A673 (cell line): ENCODE data around the gene CHST15. TPM values are rescaled to one million over a fixed set of nuclear protein-coding genes. Genes with fewer than 3 reads are reported as not detected.

Source experiments
- BruUV-seq: library from RNA; stranded (reverse); fragments of 400-500 nt; replicated peaks from 2 replicates; lab custom pipeline; 2021; lab: Mats Ljungman, UMichigan
- CTCF ChIA-PET: fragments of 300-600 bp; sonication (Branson Sonifier 250); formaldehyde crosslinking; loops from one replicate; lab custom pipeline; 2022; ENCODE audit warnings: antibody characterized with exemption; lab: Charles Lee
- POLR2A ChIA-PET: fragments of 300-600 bp; sonication (Branson Sonifier 250); formaldehyde crosslinking; loops from one replicate; lab custom pipeline; 2022; ENCODE audit warnings: antibody characterized with exemption; ENCODE audit not compliant: low non-redundant PET; lab: Charles Lee
- DNase-seq: peaks from one replicate; pipeline ENCODE4 v3.0.0-alpha.2; 2015; ENCODE audit warnings: low spot score
- H3K27ac ChIP-seq: fragments of 200-600 bp; sonication (generic); 2 replicates; pipeline ENCODE4 v1.5.1; 2016; ENCODE audit warnings: mixed run types, low read depth, mild to moderate bottlenecking, mixed read lengths, antibody characterized with exemption, low read length; ENCODE audit not compliant: poor library complexity, severe bottlenecking
- H3K27me3 ChIP-seq: fragments of 200-600 bp; sonication (generic); replicated peaks from 2 replicates; pipeline ENCODE4 v1.6.1; 2017; ENCODE audit warnings: mixed run types, low read depth, mild to moderate bottlenecking, mixed read lengths, antibody characterized with exemption, low read length; ENCODE audit not compliant: insufficient read depth, poor library complexity
- H3K36me3 ChIP-seq: fragments of 200-600 bp; sonication (generic); 2 replicates; pipeline ENCODE4 v1.6.1; 2016; ENCODE audit warnings: mixed run types, mild to moderate bottlenecking, mixed read lengths, antibody characterized with exemption, low read length; ENCODE audit not compliant: insufficient read depth, poor library complexity, severe bottlenecking
- H3K4me1 ChIP-seq: fragments of 200-600 bp; sonication (generic); 2 replicates; pipeline ENCODE4 v1.6.1; 2017; ENCODE audit warnings: mixed run types, mild to moderate bottlenecking, mixed read lengths, antibody characterized with exemption, low read length; ENCODE audit not compliant: insufficient read depth, poor library complexity, severe bottlenecking
- H3K4me3 ChIP-seq: fragments of 200-600 bp; sonication (generic); 2 replicates; pipeline ENCODE4 v1.5.1; 2016; ENCODE audit warnings: low read depth, mixed run types, mild to moderate bottlenecking, mixed read lengths, low read length; ENCODE audit not compliant: poor library complexity, severe bottlenecking
- H3K9me3 ChIP-seq: fragments of 200-600 bp; sonication (generic); 2 replicates; pipeline ENCODE4 v1.6.1; 2016; ENCODE audit warnings: mixed run types, low read depth, mild to moderate bottlenecking, mixed read lengths, antibody characterized with exemption, low read length; ENCODE audit not compliant: poor library complexity, severe bottlenecking
- EZH2 ChIP-seq: fragments of 200-600 bp; sonication (generic); IDR thresholded peaks from 2 replicates; pipeline ENCODE4 v1.6.1; 2017; ENCODE audit warnings: borderline replicate concordance, low read depth, mild to moderate bottlenecking, mixed read lengths, antibody characterized with exemption, low read length; ENCODE audit not compliant: poor library complexity, severe bottlenecking
- intact Hi-C: fragments of 100-400 bp; cut with micrococcal nuclease; formaldehyde crosslinking; loops from one replicate; pipeline ENCODE4 v1.10.0; 2022; ENCODE audit not compliant: unreplicated experiment
- total RNA-seq: library from RNA; stranded (reverse); gene quantifications from 2 replicates; pipeline ENCODE4 v1.2.3, GENCODE V29; 2021
- TF ChIP-seq, protein P1 (sequence below): fragments of 300-800, 200-600 bp; sonication (generic); conservative IDR thresholded peaks from 2 replicates; pipeline ENCODE4 v1.5.1; 2017; ENCODE audit warnings: low read depth, mild to moderate bottlenecking, antibody characterized with exemption, low read length, moderate library complexity, mixed read lengths

Gene CHST15
- total RNA-seq, 1 experiment from 2014 or later, result 1.7 TPM

DNA sequence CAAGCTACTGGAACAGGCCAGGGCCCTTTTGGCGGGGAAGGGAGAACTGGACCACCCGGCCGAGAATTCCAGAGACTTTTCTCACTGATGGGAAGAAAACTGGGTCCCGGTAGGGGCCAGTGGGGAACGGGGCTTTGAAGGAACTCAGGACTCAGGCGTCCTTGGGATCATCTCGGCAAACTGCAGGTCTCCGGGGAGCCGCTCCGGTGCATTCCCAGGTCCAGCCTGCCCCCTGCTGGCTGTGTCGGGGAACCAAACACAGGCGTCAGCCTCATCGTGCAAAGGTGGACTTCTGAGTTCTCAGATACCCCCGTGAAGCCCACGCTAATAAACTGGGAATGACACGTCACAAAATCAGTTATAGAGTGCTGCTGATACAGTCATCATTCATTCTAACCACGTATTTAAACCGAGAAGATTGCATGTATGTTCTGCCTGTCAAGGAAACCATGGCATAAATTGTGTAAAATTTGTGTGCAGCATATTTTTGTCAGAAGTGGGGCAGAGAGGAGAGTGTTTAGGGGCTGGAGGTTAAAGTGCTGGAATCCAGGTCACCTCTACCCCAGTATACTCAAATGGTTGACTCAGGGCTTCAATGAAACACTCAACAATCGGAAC, 125.7 kb downstream of the CHST15 start:
- TF ChIP-seq, protein P1, sequence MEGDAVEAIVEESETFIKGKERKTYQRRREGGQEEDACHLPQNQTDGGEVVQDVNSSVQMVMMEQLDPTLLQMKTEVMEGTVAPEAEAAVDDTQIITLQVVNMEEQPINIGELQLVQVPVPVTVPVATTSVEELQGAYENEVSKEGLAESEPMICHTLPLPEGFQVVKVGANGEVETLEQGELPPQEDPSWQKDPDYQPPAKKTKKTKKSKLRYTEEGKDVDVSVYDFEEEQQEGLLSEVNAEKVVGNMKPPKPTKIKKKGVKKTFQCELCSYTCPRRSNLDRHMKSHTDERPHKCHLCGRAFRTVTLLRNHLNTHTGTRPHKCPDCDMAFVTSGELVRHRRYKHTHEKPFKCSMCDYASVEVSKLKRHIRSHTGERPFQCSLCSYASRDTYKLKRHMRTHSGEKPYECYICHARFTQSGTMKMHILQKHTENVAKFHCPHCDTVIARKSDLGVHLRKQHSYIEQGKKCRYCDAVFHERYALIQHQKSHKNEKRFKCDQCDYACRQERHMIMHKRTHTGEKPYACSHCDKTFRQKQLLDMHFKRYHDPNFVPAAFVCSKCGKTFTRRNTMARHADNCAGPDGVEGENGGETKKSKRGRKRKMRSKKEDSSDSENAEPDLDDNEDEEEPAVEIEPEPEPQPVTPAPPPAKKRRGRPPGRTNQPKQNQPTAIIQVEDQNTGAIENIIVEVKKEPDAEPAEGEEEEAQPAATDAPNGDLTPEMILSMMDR, result peak; percentile 90
- TF ChIP-seq EZH2, result no peak
- POLR2A ChIA-PET, result no interaction called here
- H3K36me3 ChIP-seq, result no peaks in the 10 kb centered on the region
- no peak overlapping the region for H3K27ac ChIP-seq
- CTCF ChIA-PET, result no interaction called here
- peaks cover 75% of the 10 kb centered on the region for H3K27me3 ChIP-seq
- H3K9me3 ChIP-seq, result no peaks in the 10 kb centered on the region
- BruUV-seq, result no TSS peak
- peak; percentile 65 for DNase-seq
- intact Hi-C loops, result loop anchor here (1.0 kb wide), 1 partner anchor 385 kb away; no protein-coding TSS in a partner anchor
- no peaks in the 10 kb centered on the region for H3K4me1 ChIP-seq
- H3K4me3 ChIP-seq, result no peak overlapping the region

DNA sequence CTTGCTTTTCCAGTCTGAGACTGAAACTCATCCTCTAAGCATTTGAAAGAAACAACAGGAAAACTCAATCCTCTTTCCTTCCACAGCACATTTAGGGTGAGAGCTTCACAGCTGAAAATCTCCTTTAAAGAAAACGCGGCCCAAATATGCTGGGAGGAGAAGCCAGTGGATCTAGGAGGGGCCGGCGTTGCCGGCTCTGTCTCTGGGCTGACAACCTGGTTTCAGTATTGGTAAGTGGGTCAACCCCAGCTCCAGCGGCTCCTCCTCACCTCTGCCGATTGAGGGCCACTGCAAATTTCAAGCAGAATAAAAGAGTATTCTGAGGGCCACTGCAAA, 126.5 kb downstream of the CHST15 start:
- no peak for DNase-seq
- intact Hi-C loops, result loop anchor here (1.0 kb wide), 1 partner anchor 385 kb away; no protein-coding TSS in a partner anchor
- ChIA-PET POLR2A (no interaction called here), CTCF (interaction anchor here (0.7 kb wide), 1 partner anchor 384 kb away, joined by 3 read pairs; no protein-coding TSS in a partner anchor)
- H3K27me3 ChIP-seq, result peaks cover 79% of the 10 kb centered on the region
- no peaks in the 10 kb centered on the region for H3K4me1 ChIP-seq
- BruUV-seq, result no TSS peak
- TF ChIP-seq EZH2, result no peak
- TF ChIP-seq, protein P1, result no peak
- H3K4me3 ChIP-seq, result no peak overlapping the region
- H3K36me3 ChIP-seq, result no peaks in the 10 kb centered on the region
- H3K27ac ChIP-seq, result no peak overlapping the region
- no peaks in the 10 kb centered on the region for H3K9me3 ChIP-seq

DNA sequence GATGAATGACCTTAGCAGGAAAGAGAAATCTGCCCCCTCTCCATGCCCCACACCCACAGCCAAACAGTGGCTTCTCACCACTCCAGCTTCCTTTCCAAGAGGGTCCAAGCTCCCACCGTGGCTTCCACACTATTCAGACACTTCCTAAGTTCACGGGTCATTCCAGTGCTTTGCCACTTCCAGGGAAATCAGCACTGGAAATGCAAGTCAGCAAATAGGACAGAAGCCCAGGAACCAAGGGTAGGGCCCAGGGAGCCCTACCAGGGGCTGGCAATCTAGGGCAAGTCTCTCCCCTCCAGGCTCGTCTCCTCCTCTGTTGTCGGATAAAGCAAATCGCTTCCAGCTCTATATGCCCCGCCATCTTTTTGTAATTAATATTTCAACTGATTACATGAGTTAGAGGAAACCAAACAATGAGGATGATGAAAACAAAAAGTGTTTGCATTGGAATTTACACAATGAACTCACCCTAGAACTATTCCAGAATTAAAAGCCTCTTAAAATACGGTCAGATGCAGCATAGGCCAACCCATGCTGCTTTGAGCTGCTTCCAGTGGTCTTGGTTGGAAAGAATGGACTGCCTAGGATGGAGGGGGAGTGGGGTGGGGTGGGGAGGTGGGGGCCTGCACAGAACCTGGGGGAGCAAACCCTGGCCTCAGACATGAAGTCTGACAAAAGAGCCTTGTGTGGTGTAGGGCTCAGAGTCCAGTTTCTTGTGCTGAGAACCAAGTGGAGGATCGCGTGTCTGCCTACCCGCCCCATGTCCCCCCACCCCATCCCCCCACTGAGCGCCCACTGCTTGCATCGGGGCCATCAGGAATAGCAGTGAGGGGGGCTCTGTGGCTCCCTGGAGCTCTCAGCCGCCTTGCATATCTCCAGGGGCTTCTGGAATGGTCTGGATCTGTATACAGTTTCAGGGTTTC, 127.2 kb downstream of the CHST15 start:
- H3K9me3 ChIP-seq, result no peaks in the 10 kb centered on the region
- POLR2A ChIA-PET, result no interaction called here
- intact Hi-C loops, result no loop called here

More for the DNA sequence above, 127.2 kb downstream of the CHST15 start:
- Histone ChIP-seq H3K27ac (no peak overlapping the region), H3K36me3 (no peaks in the 10 kb centered on the region), H3K4me1 (no peaks in the 10 kb centered on the region), H3K27me3 (peaks cover 79% of the 10 kb centered on the region), H3K4me3 (no peak overlapping the region)
- CTCF ChIA-PET, result interaction anchor here (0.7 kb wide), 1 partner anchor 384 kb away, joined by 3 read pairs; no protein-coding TSS in a partner anchor
- TF ChIP-seq, protein P1, result no peak
- no peak for TF ChIP-seq EZH2
- no TSS peak for BruUV-seq
- DNase-seq, result no peak
